Endothelial cell of umbilical vein (primary cell): Measurements from ENCODE around the gene MAPK8IP2.

Experiments
- CTCF ChIP-seq, 2 donors: IDR thresholded peaks; 1 replicate in 1 of 2; 2 replicates in 1 of 2; pipeline ENCODE4 v1.5.1; 2011; ENCODE audit warnings: low read length in 2 of 2, mild to moderate bottlenecking in 2 of 2, moderate library complexity in 2 of 2, control low read depth in 1 of 2, inconsistent platforms in 1 of 2, low read depth in 1 of 2; ENCODE audit not compliant: insufficient read depth in 1 of 2; ENCODE audit errors: extremely low read depth in 1 of 2
- MAX ChIP-seq: IDR thresholded peaks from 2 replicates; pipeline ENCODE4 v1.6.1; 2011; ENCODE audit not compliant: insufficient read depth, insufficient read length

- TF ChIP-seq MAX (no peak), CTCF (IDR thresholded peaks at IDR 0.05; ENCODE audit: extremely low read depth in 1 of 2, insufficient read depth in 1 of 2, low read depth in 1 of 2, low read length in 2 of 2) (no peak)
These were observed 32.8 kb upstream of the MAPK8IP2 start for GRCh38 chr22:50567721-50568252.
